IMR-90 (cell line): ENCODE results near the gene GRN. TPM values are rescaled to one million over a fixed set of nuclear protein-coding genes. Genes with fewer than 3 reads are reported as not detected.

Experiments used
- ATAC-seq: fragments of 200-7000 bp; cut with Tn5 transposase; 2 replicates; pipeline ENCODE4 v1.9.1; 2020; ENCODE audit warnings: low read depth, mild to moderate bottlenecking, moderate library complexity
- BruUV-seq: library from RNA; stranded (reverse); fragments of 400-500 nt; replicated peaks from 2 replicates; lab custom pipeline; 2021; lab: Mats Ljungman, UMichigan
- CTCF ChIA-PET: fragments of 300-600 bp; formaldehyde crosslinking; extraction: SDS; loops from one replicate; lab custom pipeline; 2021; ENCODE audit warnings: antibody characterized with exemption; lab: Yijun Ruan, JAX
- POLR2A ChIA-PET: fragments of 300-600 bp; sonication (Branson Sonifier 250); formaldehyde crosslinking; loops from one replicate; lab custom pipeline; 2022; ENCODE audit warnings: antibody characterized with exemption; ENCODE audit not compliant: unreplicated experiment; lab: Charles Lee
- DNase-seq: peaks from one replicate; pipeline ENCODE4 v3.0.0; 2013
- H2AFZ ChIP-seq: replicated peaks from 2 replicates; pipeline ENCODE3; 2013; ENCODE audit warnings: low read length, mild to moderate bottlenecking; ENCODE audit not compliant: poor library complexity
- H2AK5ac ChIP-seq: 2 replicates; pipeline ENCODE4 v1.6.1; 2013; ENCODE audit warnings: low read depth, low read length, inconsistent platforms
- H2AK9ac ChIP-seq: replicated peaks from 2 replicates; pipeline ENCODE3; 2013; ENCODE audit warnings: mild to moderate bottlenecking, low read depth, low read length, moderate library complexity; ENCODE audit not compliant: poor library complexity
- H2BK120ac ChIP-seq: 2 replicates; pipeline ENCODE4 v1.6.1; 2013; ENCODE audit warnings: low read depth, low read length, inconsistent platforms
- H2BK15ac ChIP-seq: 3 replicates; pipeline ENCODE4 v1.6.1; 2013; ENCODE audit warnings: low read depth, low read length, inconsistent platforms
- H2BK20ac ChIP-seq: 2 replicates; pipeline ENCODE4 v1.6.1; 2013; ENCODE audit warnings: low read depth, mild to moderate bottlenecking, inconsistent platforms, low read length, moderate library complexity
- H2BK5ac ChIP-seq: 2 replicates; pipeline ENCODE4 v1.6.1; 2013; ENCODE audit warnings: mild to moderate bottlenecking, low read depth, low read length, inconsistent platforms; ENCODE audit not compliant: poor library complexity, severe bottlenecking
- H3K14ac ChIP-seq: replicated peaks from 2 replicates; pipeline ENCODE4 v1.6.1; 2013; ENCODE audit warnings: low read depth, low read length, inconsistent platforms
- H3K18ac ChIP-seq: 2 replicates; pipeline ENCODE4 v1.6.1; 2013; ENCODE audit warnings: low read depth, low read length, control low read depth
- H3K23ac ChIP-seq: 2 replicates; pipeline ENCODE4 v1.6.1; 2013; ENCODE audit warnings: low read depth, low read length, inconsistent platforms
- H3K27ac ChIP-seq: 2 replicates; pipeline ENCODE4 v1.5.1; 2013; ENCODE audit warnings: mild to moderate bottlenecking, control low read depth, low read length; ENCODE audit not compliant: insufficient read depth
- H3K27me3 ChIP-seq: 2 replicates; pipeline ENCODE4 v1.6.1; 2013; ENCODE audit warnings: low read length; ENCODE audit not compliant: control insufficient read depth, insufficient read depth
- H3K36me3 ChIP-seq: 2 replicates; pipeline ENCODE4 v1.6.1; 2013; ENCODE audit warnings: low read length, mixed read lengths; ENCODE audit not compliant: control insufficient read depth, insufficient read depth
- H3K4ac ChIP-seq: 2 replicates; pipeline ENCODE4 v1.6.1; 2013; ENCODE audit warnings: low read depth, low read length, inconsistent platforms
- H3K4me1 ChIP-seq: 2 replicates; pipeline ENCODE4 v1.6.1; 2013; ENCODE audit warnings: low read length, mixed read lengths; ENCODE audit not compliant: control insufficient read depth, insufficient read depth
- H3K4me2 ChIP-seq: 2 replicates; pipeline ENCODE4 v1.6.1; 2013; ENCODE audit warnings: low read depth, mild to moderate bottlenecking, control low read depth, low read length, moderate library complexity
- H3K4me3 ChIP-seq: 2 replicates; pipeline ENCODE4 v1.5.1; 2013; ENCODE audit warnings: low read depth, mild to moderate bottlenecking, control low read depth, low read length, moderate library complexity; ENCODE audit not compliant: insufficient read depth
- H3K56ac ChIP-seq: 2 replicates; pipeline ENCODE4 v1.6.1; 2013; ENCODE audit warnings: low read length, inconsistent platforms; ENCODE audit not compliant: insufficient read depth; ENCODE audit errors: extremely low read depth
- H3K79me1 ChIP-seq, 2 experiments: 2 replicates each; pipeline ENCODE4 v1.6.1; 2013; ENCODE audit warnings: low read length in 2 of 2, inconsistent platforms in 1 of 2, low read depth in 1 of 2
- H3K9ac ChIP-seq: 2 replicates; pipeline ENCODE4 v1.6.1; 2013; ENCODE audit warnings: low read depth, low read length, control low read depth
- H3K9me1 ChIP-seq: 2 replicates; pipeline ENCODE4 v1.6.1; 2013; ENCODE audit warnings: low read length, inconsistent platforms; ENCODE audit not compliant: insufficient read depth
- H3K9me3 ChIP-seq: 2 replicates; pipeline ENCODE4 v1.6.1; 2013; ENCODE audit warnings: low read length; ENCODE audit not compliant: control insufficient read depth, insufficient read depth
- H4K20me1 ChIP-seq: 2 replicates; pipeline ENCODE4 v1.6.1; 2013; ENCODE audit warnings: low read length, inconsistent platforms; ENCODE audit not compliant: insufficient read depth
- H4K5ac ChIP-seq: 2 replicates; pipeline ENCODE4 v1.6.1; 2013; ENCODE audit warnings: mild to moderate bottlenecking, low read depth, low read length, control low read depth
- H4K8ac ChIP-seq, 2 experiments: 2 replicates each; pipeline ENCODE4 v1.6.1; 2013; ENCODE audit warnings: low read depth in 2 of 2, low read length in 2 of 2, control low read depth in 1 of 2, inconsistent platforms in 1 of 2
- H4K91ac ChIP-seq: 2 replicates; pipeline ENCODE4 v1.6.1; 2013; ENCODE audit warnings: low read depth, low read length, inconsistent platforms; ENCODE audit not compliant: insufficient read depth
- FOS ChIP-seq: fragments of 150-350 bp; IDR thresholded peaks from 2 replicates; pipeline ENCODE4 v1.6.1; 2016; ENCODE audit warnings: low read depth, low read length
- MAFK ChIP-seq: IDR thresholded peaks from 2 replicates; pipeline ENCODE4 v1.6.1; 2012; ENCODE audit warnings: low read depth, low read length, improper control_type of control experiment
- MAZ ChIP-seq: IDR thresholded peaks from 2 replicates; pipeline ENCODE4 v1.6.1; 2012; ENCODE audit warnings: low read depth, mild to moderate bottlenecking, low read length, improper control_type of control experiment, moderate library complexity, borderline replicate concordance
- MXI1 ChIP-seq: IDR thresholded peaks from 2 replicates; pipeline ENCODE4 v1.6.1; 2012; ENCODE audit warnings: low read depth, mild to moderate bottlenecking, low read length, moderate library complexity, borderline replicate concordance
- POLR2A ChIP-seq: IDR thresholded peaks from 2 replicates; pipeline ENCODE4 v1.6.1; 2012; ENCODE audit warnings: mild to moderate bottlenecking, low read depth, low read length
- RAD21 ChIP-seq: IDR thresholded peaks from 2 replicates; pipeline ENCODE4 v1.6.1; 2012; ENCODE audit warnings: low read length, improper control_type of control experiment
- RCOR1 ChIP-seq: IDR thresholded peaks from 2 replicates; pipeline ENCODE4 v1.6.1; 2012; ENCODE audit warnings: mild to moderate bottlenecking, low read length, improper control_type of control experiment; ENCODE audit not compliant: insufficient replicate concordance
- RFX5 ChIP-seq: IDR thresholded peaks from 2 replicates; pipeline ENCODE4 v1.8.0; 2012; ENCODE audit warnings: low read depth, mild to moderate bottlenecking, low read length, moderate library complexity
- SMC3 ChIP-seq: fragments of 150-350 bp; IDR thresholded peaks from 2 replicates; pipeline ENCODE4 v1.6.1; 2016; ENCODE audit warnings: low read depth, mild to moderate bottlenecking, antibody characterized with exemption, low read length, moderate library complexity
- WGBS, 2 experiments: methylation state at CpG; one replicate each; pipeline versions ENCODE4 v1.1.5 to v1.1.7; 2013; ENCODE audit warnings: missing lambda C conversion rate in 2 of 2; ENCODE audit not compliant: insufficient read length in 1 of 2; ENCODE audit errors: extremely low coverage in 2 of 2; 5-methylcytosine and 5-hydroxymethylcytosine counted together
- dilution Hi-C: fragments of 300-500 bp; cut with HindIII; formaldehyde crosslinking; loops from one replicate; pipeline ENCODE4 v1.14.3; 2018; ENCODE audit warnings: low sequenced_read_pairs; ENCODE audit not compliant: unreplicated experiment
- in situ Hi-C: fragments of 300-500 bp; cut with MboI; formaldehyde crosslinking; loops from 3 replicates; pipeline ENCODE4 v1.14.3; 2019; ENCODE audit warnings: low sequenced_read_pairs, inconsistent platforms, mixed read lengths
- intact Hi-C: fragments of 100-400 bp; cut with micrococcal nuclease; formaldehyde crosslinking; loops from 2 replicates; pipeline ENCODE4 v1.10.0; 2022
- polyA plus RNA-seq, 3 experiments: library from polyadenylated mRNA; depleted of rRNA; stranded (reverse); fragments of >200 nt; gene quantifications; 2 replicates each; pipeline ENCODE4 v1.2.3, GENCODE V29; 2012; ENCODE audit warnings: low replicate concordance in 1 of 3
- total RNA-seq: library from RNA; depleted of rRNA; stranded (reverse); fragments of >200 nt; gene quantifications from 2 replicates; pipeline ENCODE4 v1.2.3, GENCODE V29; 2012
- TF ChIP-seq, protein P1 (sequence below): fragments of 150-350 bp; IDR thresholded peaks from 2 replicates; pipeline ENCODE4 v1.6.1; 2017; ENCODE audit warnings: mild to moderate bottlenecking, antibody characterized with exemption, low read length, low read depth
- TF ChIP-seq, protein P2 (sequence below): conservative IDR thresholded peaks from 2 replicates; pipeline ENCODE4 v1.5.1; 2012; ENCODE audit warnings: mild to moderate bottlenecking, low read depth, low read length, improper control_type of control experiment

The GRN gene
- total and polyA plus RNA-seq, 2 of the 4 experiments (the other 2 are of a cell fraction): 38.9 to 494 TPM

DNA sequence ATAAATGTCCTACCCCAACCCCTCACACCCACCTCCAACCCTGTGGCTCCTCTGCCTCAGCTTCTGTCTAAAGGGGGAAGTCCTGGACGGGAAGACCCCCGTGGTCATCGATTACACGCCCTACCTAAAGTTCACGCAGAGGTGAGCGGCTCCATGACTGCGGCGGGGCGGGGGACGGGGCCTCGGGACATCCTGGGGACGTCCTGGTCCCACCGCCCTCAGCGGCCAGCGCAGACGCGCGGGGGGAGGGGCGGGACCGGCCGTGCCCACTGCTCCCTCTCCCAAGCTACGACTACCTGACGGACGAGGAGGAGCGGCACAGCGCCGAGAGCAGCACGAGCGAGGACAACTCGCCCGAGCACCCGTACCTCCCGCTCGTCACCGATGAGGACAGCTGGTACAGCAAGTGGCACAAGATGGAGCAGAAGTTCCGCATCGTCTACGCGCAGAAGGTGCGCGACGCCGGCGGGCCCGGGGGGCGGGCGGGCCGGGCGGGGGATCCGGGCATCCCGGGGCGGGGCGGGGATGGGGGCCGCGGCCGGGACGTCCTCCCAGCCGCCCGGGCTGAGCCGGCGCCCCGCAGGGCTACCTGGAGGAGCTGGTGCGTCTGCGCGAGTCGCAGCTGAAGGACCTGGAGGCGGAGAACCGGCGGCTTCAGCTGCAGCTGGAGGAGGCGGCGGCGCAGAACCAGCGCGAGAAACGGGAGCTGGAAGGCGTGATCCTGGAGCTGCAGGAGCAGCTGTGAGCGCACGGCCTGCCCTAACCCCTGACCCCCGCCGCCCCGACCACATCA is 30.0 kb upstream of the GRN start:
- Histone ChIP-seq H3K4me1 (peaks cover 4% of the 10 kb centered on the region; the same call in 1 of the 2 replicates), H3K18ac (no peak overlapping the region), H2BK20ac (no peak overlapping the region), H3K27ac (no peak overlapping the region), H3K79me1 (no peaks in the 10 kb centered on the region), H3K56ac (no peak overlapping the region), H2AK9ac (no peak overlapping the region), H3K14ac (no peak overlapping the region), H3K23ac (peak overlapping the region; percentile 59; the same call in 1 of the 2 replicates), H2BK15ac (no peak overlapping the region), H4K5ac (no peak overlapping the region), H3K9ac (no peak overlapping the region), H2BK120ac (no peak overlapping the region), H3K36me3 (peaks cover 7% of the 10 kb centered on the region), H2BK5ac (no peak overlapping the region), H4K20me1 (peaks cover 4% of the 10 kb centered on the region; the same call in 1 of the 2 replicates), H4K91ac (no peak overlapping the region), H3K27me3 (peaks cover 63% of the 10 kb centered on the region), H2AFZ (peak overlapping the region; percentile 79), H3K4me3 (peak overlapping the region; percentile 52), H3K4me2 (peak overlapping the region; percentile 90), H2AK5ac (no peak overlapping the region), H3K4ac (no peak overlapping the region), H3K9me1 (no peaks in the 10 kb centered on the region; the same call in 1 of the 2 replicates), H4K8ac (no peak overlapping the region), H3K9me3 (peaks cover 5% of the 10 kb centered on the region)
- ATAC-seq: peak; percentile 77
- ChIA-PET CTCF (no interaction called here), POLR2A (interaction anchor here (0.6 kb wide), 1 partner anchor 97 kb away, joined by 8 read pairs; no protein-coding TSS in a partner anchor)
- BruUV-seq: no TSS peak
- in situ Hi-C loops: no loop called here
- intact Hi-C loops: no loop called here
- no peak for DNase-seq
- TF ChIP-seq MAZ: no peak
- no peak for TF ChIP-seq RCOR1
- TF ChIP-seq RAD21: no peak
- TF ChIP-seq, protein P1, sequence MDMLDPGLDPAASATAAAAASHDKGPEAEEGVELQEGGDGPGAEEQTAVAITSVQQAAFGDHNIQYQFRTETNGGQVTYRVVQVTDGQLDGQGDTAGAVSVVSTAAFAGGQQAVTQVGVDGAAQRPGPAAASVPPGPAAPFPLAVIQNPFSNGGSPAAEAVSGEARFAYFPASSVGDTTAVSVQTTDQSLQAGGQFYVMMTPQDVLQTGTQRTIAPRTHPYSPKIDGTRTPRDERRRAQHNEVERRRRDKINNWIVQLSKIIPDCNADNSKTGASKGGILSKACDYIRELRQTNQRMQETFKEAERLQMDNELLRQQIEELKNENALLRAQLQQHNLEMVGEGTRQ: no peak
- no peak for TF ChIP-seq SMC3
- no peak for TF ChIP-seq POLR2A
- TF ChIP-seq MXI1: no peak
- TF ChIP-seq RFX5: no peak
- TF ChIP-seq, protein P2, sequence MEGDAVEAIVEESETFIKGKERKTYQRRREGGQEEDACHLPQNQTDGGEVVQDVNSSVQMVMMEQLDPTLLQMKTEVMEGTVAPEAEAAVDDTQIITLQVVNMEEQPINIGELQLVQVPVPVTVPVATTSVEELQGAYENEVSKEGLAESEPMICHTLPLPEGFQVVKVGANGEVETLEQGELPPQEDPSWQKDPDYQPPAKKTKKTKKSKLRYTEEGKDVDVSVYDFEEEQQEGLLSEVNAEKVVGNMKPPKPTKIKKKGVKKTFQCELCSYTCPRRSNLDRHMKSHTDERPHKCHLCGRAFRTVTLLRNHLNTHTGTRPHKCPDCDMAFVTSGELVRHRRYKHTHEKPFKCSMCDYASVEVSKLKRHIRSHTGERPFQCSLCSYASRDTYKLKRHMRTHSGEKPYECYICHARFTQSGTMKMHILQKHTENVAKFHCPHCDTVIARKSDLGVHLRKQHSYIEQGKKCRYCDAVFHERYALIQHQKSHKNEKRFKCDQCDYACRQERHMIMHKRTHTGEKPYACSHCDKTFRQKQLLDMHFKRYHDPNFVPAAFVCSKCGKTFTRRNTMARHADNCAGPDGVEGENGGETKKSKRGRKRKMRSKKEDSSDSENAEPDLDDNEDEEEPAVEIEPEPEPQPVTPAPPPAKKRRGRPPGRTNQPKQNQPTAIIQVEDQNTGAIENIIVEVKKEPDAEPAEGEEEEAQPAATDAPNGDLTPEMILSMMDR: no peak
- TF ChIP-seq MAFK: no peak
- no peak for TF ChIP-seq FOS
- dilution Hi-C loops: no loop called here
- 1% methylated on average over 15 of the region's 81 CpGs; no CpG with 5 or more reads in 1 of the 2 experiments for WGBS, 2 experiments
